HepG2 (cell line): Measurements from ENCODE around the gene PLA2G12A. TPM values are rescaled to one million over a fixed set of nuclear protein-coding genes. Genes with fewer than 3 reads are reported as not detected.

Experiments used
- ATAC-seq: fragments of 200-7000 bp; cut with Tn5 transposase; 3 replicates; pipeline ENCODE4 v1.9.1; 2020; ENCODE audit warnings: mild to moderate bottlenecking, moderate library complexity
- BruUV-seq: library from RNA; stranded (reverse); fragments of 400-500 nt; replicated peaks from 2 replicates; lab custom pipeline; 2021; lab: Mats Ljungman, UMichigan
- CTCF ChIA-PET: fragments of 300-600 bp; formaldehyde crosslinking; extraction: SDS; loops from one replicate; lab custom pipeline; 2021; ENCODE audit warnings: low total read pairs, inconsistent platforms, low intra/inter-chr PET ratio; lab: Yijun Ruan, JAX
- POLR2A ChIA-PET: fragments of 350-600 bp; sonication (Branson Sonifier 250); formaldehyde crosslinking; loops from one replicate; lab custom pipeline; 2020; ENCODE audit warnings: antibody characterized with exemption, inconsistent platforms; lab: Yijun Ruan, JAX
- DNase-seq: peaks from one replicate; pipeline ENCODE4 v3.0.0-alpha.2; 2015; ENCODE audit warnings: low spot score
- FAIRE-seq: peaks from 3 replicates; lab custom pipeline; 2011; peaks lifted over from hg19 to GRCh38; lab: Jason Lieb, UNC
- H2AFZ ChIP-seq: one replicate; pipeline ENCODE4 v1.6.1; 2011; ENCODE audit warnings: low read length, inconsistent platforms
- H3K27ac ChIP-seq: fragments of 300-600 bp; 3 replicates; pipeline ENCODE4 v1.8.0; 2011; ENCODE audit warnings: mixed run types, mild to moderate bottlenecking, mixed read lengths, low read length, inconsistent platforms; ENCODE audit not compliant: insufficient read depth; ENCODE audit errors: extremely low read length
- H3K27me3 ChIP-seq, 2 experiments: fragments of 200-600 bp in 1 of 2; 2 replicates in 1 of 2; 3 replicates in 1 of 2; pipeline versions ENCODE4 v1.6.0 to v1.8.0; 2011; ENCODE audit warnings: low read length in 2 of 2, mild to moderate bottlenecking in 2 of 2, moderate library complexity in 2 of 2, inconsistent platforms in 1 of 2; ENCODE audit not compliant: insufficient read depth in 2 of 2, control insufficient read depth in 1 of 2
- H3K36me3 ChIP-seq, 2 experiments: fragments of 200-600 bp in 1 of 2; replicated peaks in 1 of 2; 2 replicates in 1 of 2; 3 replicates in 1 of 2; pipeline versions ENCODE4 v1.5.1 to v1.8.0; 2011; ENCODE audit warnings: low read length in 2 of 2, inconsistent platforms in 1 of 2; ENCODE audit not compliant: insufficient read depth in 2 of 2, control insufficient read depth in 1 of 2
- H3K4me1 ChIP-seq: 2 replicates; pipeline ENCODE4 v1.5.1; 2012; ENCODE audit warnings: low read length, inconsistent platforms; ENCODE audit not compliant: insufficient read depth
- H3K4me2 ChIP-seq: 2 replicates; pipeline ENCODE4 v1.6.0; 2011; ENCODE audit warnings: low read depth, low read length, inconsistent platforms
- H3K4me3 ChIP-seq, 3 experiments: fragments of 200-600 bp in 1 of 3; sonication (generic), shearing (Covaris generic) in 1 of 3; replicated peaks in 1 of 3; 2 replicates each; pipeline ENCODE4 v1.5.1; 2011 to 2016; ENCODE audit warnings: low read length in 3 of 3, inconsistent platforms in 2 of 3, low read depth in 2 of 3, mild to moderate bottlenecking in 2 of 3, control low read depth in 1 of 3, mixed read lengths in 1 of 3; ENCODE audit not compliant: insufficient read depth in 1 of 3
- H3K79me2 ChIP-seq: one replicate; pipeline ENCODE4 v1.6.1; 2011; ENCODE audit warnings: low read length, inconsistent platforms; ENCODE audit not compliant: insufficient read depth
- H3K9ac ChIP-seq: 2 replicates; pipeline ENCODE4 v1.6.0; 2011; ENCODE audit warnings: mild to moderate bottlenecking, low read depth, low read length, inconsistent platforms; ENCODE audit not compliant: insufficient read depth
- H3K9me3 ChIP-seq: 2 replicates; pipeline ENCODE4 v1.5.1; 2012; ENCODE audit warnings: mild to moderate bottlenecking, low read length
- H4K20me1 ChIP-seq: 2 replicates; pipeline ENCODE4 v1.6.0; 2011; ENCODE audit warnings: inconsistent platforms, mild to moderate bottlenecking, low read length, moderate library complexity; ENCODE audit not compliant: insufficient read depth
- DNMT1 ChIP-seq: sonication (generic); formaldehyde crosslinking; IDR thresholded peaks from 2 replicates; pipeline ENCODE4 v1.5.1; 2020; ENCODE audit warnings: mild to moderate bottlenecking, missing genetic modification reagents
- ETV6 ChIP-seq: sonication (generic); formaldehyde crosslinking; conservative IDR thresholded peaks from 2 replicates; pipeline ENCODE4 v1.4.0; 2020; ENCODE audit warnings: missing genetic modification reagents
- MIER3 ChIP-seq: IDR thresholded peaks from 2 replicates; pipeline ENCODE4 v1.6.1; 2016; ENCODE audit warnings: missing compliant biosample characterization, borderline replicate concordance
- POLR2AphosphoS5 ChIP-seq: IDR thresholded peaks from 2 replicates; pipeline ENCODE4 v1.6.1; 2012; ENCODE audit warnings: low read depth, low read length
- RAD51 ChIP-seq: fragments of 450-650 bp; IDR thresholded peaks from 2 replicates; pipeline ENCODE4 v1.6.1; 2016; ENCODE audit warnings: borderline replicate concordance
- RARG ChIP-seq: sonication (generic); formaldehyde crosslinking; IDR thresholded peaks from 2 replicates; pipeline ENCODE4 v1.4.0; 2020; ENCODE audit warnings: low read depth, mild to moderate bottlenecking, missing genetic modification reagents
- SMYD3 ChIP-seq: sonication (generic); formaldehyde crosslinking; IDR thresholded peaks from 2 replicates; pipeline ENCODE4 v1.8.1; 2023; ENCODE audit warnings: mild to moderate bottlenecking, missing genetic modification reagents
- ZNF207 ChIP-seq: fragments of 450-650 bp; IDR thresholded peaks from 2 replicates; pipeline ENCODE4 v1.6.1; 2016; ENCODE audit warnings: antibody characterized with exemption, borderline replicate concordance
- ZNF383 ChIP-seq: sonication (generic); formaldehyde crosslinking; IDR thresholded peaks from 2 replicates; pipeline ENCODE4 v1.4.0; 2020; ENCODE audit warnings: missing genetic modification reagents, mild to moderate bottlenecking, borderline replicate concordance
- ZNF468 ChIP-seq: sonication (generic); formaldehyde crosslinking; IDR thresholded peaks from 2 replicates; pipeline ENCODE4 v1.8.0; 2022; ENCODE audit warnings: mild to moderate bottlenecking, moderate library complexity, missing genetic modification reagents
- ZSCAN29 ChIP-seq: sonication (generic); formaldehyde crosslinking; conservative IDR thresholded peaks from 2 replicates; pipeline ENCODE4 v1.4.0; 2020; ENCODE audit warnings: mild to moderate bottlenecking, missing genetic modification reagents
- WGBS: methylation state at CpG from one replicate; pipeline ENCODE4 v1.1.6; 2017; ENCODE audit warnings: low lambda C conversion rate; 5-methylcytosine and 5-hydroxymethylcytosine counted together
- in situ Hi-C: cut with HindIII; loops from 2 replicates; pipeline ENCODE4 v1.10.0; 2017; ENCODE audit warnings: low pct_unique_long_range_greater_than_20kb; ENCODE audit not compliant: extremely low pct_ligation_motif_present
- intact Hi-C: fragments of 100-400 bp; cut with micrococcal nuclease; formaldehyde crosslinking; loops from one replicate; pipeline ENCODE4 v1.10.0; 2022; ENCODE audit not compliant: unreplicated experiment
- polyA plus RNA-seq, 8 experiments: library from polyadenylated mRNA; depleted of rRNA in 3 of 8; stranded (reverse) in 7 of 8; unstranded in 1 of 8; fragments of >200 nt; fragmentation: Illumina TruSeq in 4 of 8; extraction: Trizol in 4 of 8; gene quantifications; 2 replicates each; pipeline versions ENCODE4 v1.2.1 to v1.2.3, GENCODE V29; 2011 to 2016; ENCODE audit warnings: low read depth in 4 of 8, missing spikeins in 1 of 8, mixed read lengths in 1 of 8; ENCODE audit not compliant: insufficient read depth in 1 of 8
- total RNA-seq, 5 experiments: library from RNA; depleted of rRNA; stranded (reverse); fragments of >200 nt; fragmentation: Illumina TruSeq; extraction: Trizol; gene quantifications; 2 replicates each; pipeline ENCODE4 v1.2.3, GENCODE V29; 2016; ENCODE audit warnings: low read depth in 1 of 5
- TF ChIP-seq, protein P1 (sequence below): sonication (generic); formaldehyde crosslinking; IDR thresholded peaks from 2 replicates; pipeline ENCODE4 v1.4.0; 2020; ENCODE audit warnings: missing genetic modification reagents

The PLA2G12A gene
- total and polyA plus RNA-seq, 2 of the 13 experiments (the other 11 are each of a cell fraction or from before 2014, with no cell fraction given): 61.2 to 64.0 TPM

DNA sequence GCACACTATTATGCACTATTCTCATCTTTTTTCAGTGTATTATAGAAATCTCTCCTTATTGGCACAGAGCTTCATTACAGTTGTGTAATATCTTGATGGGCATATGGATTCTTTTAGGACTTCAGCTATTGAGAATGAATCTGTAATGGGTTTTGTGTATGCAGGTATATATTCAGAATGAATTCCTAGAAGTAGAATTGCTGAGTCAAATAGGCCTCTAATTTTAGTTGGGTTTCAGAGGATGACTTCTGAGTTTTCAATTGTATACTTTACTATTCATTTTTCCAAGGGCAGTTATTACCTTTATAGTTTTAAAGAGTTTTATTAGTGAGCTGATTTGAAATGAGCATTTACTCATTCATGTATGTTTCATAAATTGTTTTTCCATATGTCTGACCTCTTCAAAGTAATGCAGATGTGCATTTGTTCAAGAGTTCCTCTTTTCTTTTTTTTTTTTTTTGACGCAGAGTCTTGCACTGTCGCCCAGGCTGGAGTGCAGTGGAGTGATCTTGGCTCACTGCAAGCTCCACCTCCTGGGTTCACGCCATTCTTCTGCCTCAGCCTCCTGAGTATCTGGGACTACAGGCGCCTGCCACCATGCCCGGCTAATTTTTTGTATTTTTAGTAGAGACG, 46.1 kb downstream of the PLA2G12A start:
- H3K27me3 ChIP-seq: no peaks in the 10 kb centered on the region
- no peak for FAIRE-seq
- no peak overlapping the region for H3K4me3 ChIP-seq
- H3K27ac ChIP-seq: no peak overlapping the region
- H3K36me3 ChIP-seq: no peaks in the 10 kb centered on the region
- no peak overlapping the region for H3K9ac ChIP-seq
- intact Hi-C loops: no loop called here
- CTCF ChIA-PET: no interaction called here
- H3K79me2 ChIP-seq: no peaks in the 10 kb centered on the region
- POLR2A ChIA-PET: no interaction called here
- no peaks in the 10 kb centered on the region for H3K9me3 ChIP-seq
- no peaks in the 10 kb centered on the region for H4K20me1 ChIP-seq
- no peak for ATAC-seq
- no peak overlapping the region for H2AFZ ChIP-seq
- TF ChIP-seq MIER3: no peak
- no peak for TF ChIP-seq POLR2AphosphoS5
- TF ChIP-seq ZSCAN29 (CRISPR knock-in tag): no peak
- TF ChIP-seq RARG: no peak
- no peak for TF ChIP-seq SMYD3 (CRISPR knock-in tag)
- TF ChIP-seq, protein P1, sequence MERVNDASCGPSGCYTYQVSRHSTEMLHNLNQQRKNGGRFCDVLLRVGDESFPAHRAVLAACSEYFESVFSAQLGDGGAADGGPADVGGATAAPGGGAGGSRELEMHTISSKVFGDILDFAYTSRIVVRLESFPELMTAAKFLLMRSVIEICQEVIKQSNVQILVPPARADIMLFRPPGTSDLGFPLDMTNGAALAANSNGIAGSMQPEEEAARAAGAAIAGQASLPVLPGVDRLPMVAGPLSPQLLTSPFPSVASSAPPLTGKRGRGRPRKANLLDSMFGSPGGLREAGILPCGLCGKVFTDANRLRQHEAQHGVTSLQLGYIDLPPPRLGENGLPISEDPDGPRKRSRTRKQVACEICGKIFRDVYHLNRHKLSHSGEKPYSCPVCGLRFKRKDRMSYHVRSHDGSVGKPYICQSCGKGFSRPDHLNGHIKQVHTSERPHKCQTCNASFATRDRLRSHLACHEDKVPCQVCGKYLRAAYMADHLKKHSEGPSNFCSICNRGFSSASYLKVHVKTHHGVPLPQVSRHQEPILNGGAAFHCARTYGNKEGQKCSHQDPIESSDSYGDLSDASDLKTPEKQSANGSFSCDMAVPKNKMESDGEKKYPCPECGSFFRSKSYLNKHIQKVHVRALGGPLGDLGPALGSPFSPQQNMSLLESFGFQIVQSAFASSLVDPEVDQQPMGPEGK (CRISPR knock-in tag): no peak
- no peak for TF ChIP-seq ZNF383
- TF ChIP-seq ZNF207: no peak
- TF ChIP-seq ZNF468: no peak
- no peak for TF ChIP-seq RAD51
- no peak for TF ChIP-seq ETV6
- no peak for TF ChIP-seq DNMT1 (CRISPR knock-in tag)
- in situ Hi-C loops: no loop called here
- H3K4me2 ChIP-seq: no peak overlapping the region
- no peak for DNase-seq
- no TSS peak for BruUV-seq
- 100% methylated on average over 3 of the region's 6 CpGs for WGBS
- H3K4me1 ChIP-seq: no peaks in the 10 kb centered on the region
